NCI-H226 (cell line): ENCODE results near the gene RPS16.

Experiments used
- DNase-seq: peaks from one replicate; pipeline ENCODE4 v3.0.0-alpha.2; 2015

RPS16 gene

GRCh38 chr19:39448271-39448670 is 12.5 kb upstream of the RPS16 start:
- DNase-seq = no peak

- no peak for DNase-seq
Measured at GRCh38 chr19:39446365-39447084, 10.8 kb upstream of the RPS16 start.

- DNase-seq = peak; percentile 98
Measured at GRCh38 chr19:39445196-39446111, 9.7 kb upstream of the RPS16 start, which contains the start of gene SUPT5H. TSS of gene SUPT5H (plus strand) at chr19:39445582. CDS start at chr19:39445891, 309 bp downstream.

- DNase-seq = no peak
Measured at GRCh38 chr19:39444598-39445195, 8.9 kb upstream of the RPS16 start.

- DNase-seq = peak; percentile 68
Measured at GRCh38 chr19:39438270-39438934, 2.7 kb upstream of the RPS16 start.

GRCh38 chr19:39436350-39436716 is 584 bp upstream of the RPS16 start:
- no peak for DNase-seq

GRCh38 chr19:39434123-39435076 is 1.3 kb downstream of the RPS16 start:
- no peak for DNase-seq

- DNase-seq = no peak
Measured at GRCh38 chr19:39433480-39434079, 2.2 kb downstream of the RPS16 start.

GRCh38 chr19:39432677-39433025 is 3.1 kb downstream of the RPS16 start:
- DNase-seq = no peak

- no peak for DNase-seq
Measured at GRCh38 chr19:39430675-39431593, 4.8 kb downstream of the RPS16 start.

GRCh38 chr19:39428283-39429112 is 7.3 kb downstream of the RPS16 start:
- peak; percentile 92 for DNase-seq

GRCh38 chr19:39427707-39428106 is 8.0 kb downstream of the RPS16 start:
- no peak for DNase-seq

- DNase-seq = no peak
Measured at GRCh38 chr19:39426170-39426569, 9.6 kb downstream of the RPS16 start.

GRCh38 chr19:39425744-39426143 is 10.0 kb downstream of the RPS16 start:
- no peak for DNase-seq

GRCh38 chr19:39424934-39425333 is 10.8 kb downstream of the RPS16 start:
- DNase-seq = no peak

GRCh38 chr19:39423258-39424086 is 12.3 kb downstream of the RPS16 start:
- no peak for DNase-seq

GRCh38 chr19:39422020-39422419 is 13.7 kb downstream of the RPS16 start:
- DNase-seq = no peak

GRCh38 chr19:39420769-39421168 is 15.0 kb downstream of the RPS16 start:
- no peak for DNase-seq
